H1 (cell line): ENCODE measurements around the gene DCDC1. TPM values are rescaled to one million over a fixed set of nuclear protein-coding genes. Genes with fewer than 3 reads are reported as not detected.

Experiments
- CTCF ChIA-PET: fragments of 300-600 bp; sonication (Branson Sonifier 250); formaldehyde crosslinking; loops from one replicate; lab custom pipeline; 2021; ENCODE audit not compliant: partially characterized antibody; lab: Charles Lee
- POLR2A ChIA-PET: fragments of 300-600 bp; sonication (Branson Sonifier 250); formaldehyde crosslinking; loops from one replicate; lab custom pipeline; 2021; ENCODE audit warnings: inconsistent platforms; ENCODE audit not compliant: partially characterized antibody; lab: Charles Lee
- DNase-seq, 2 experiments: peaks; one replicate each; pipeline versions ENCODE4 v3.0.0 to v3.0.0-alpha.2; 2010 to 2022; ENCODE audit warnings: low spot score in 2 of 2, low read depth in 1 of 2, mixed read lengths in 1 of 2
- FAIRE-seq: peaks from 2 replicates; lab custom pipeline; 2011; peaks lifted over from hg19 to GRCh38; lab: Jason Lieb, UNC
- H2AFZ ChIP-seq: 2 replicates; pipeline ENCODE4 v1.8.1; 2012; ENCODE audit warnings: low read length, inconsistent platforms
- H2AK5ac ChIP-seq: 2 replicates; pipeline ENCODE4 v1.6.1; 2013; ENCODE audit warnings: low read depth, low read length
- H2BK120ac ChIP-seq: replicated peaks from 2 replicates; pipeline ENCODE3; 2013; ENCODE audit warnings: low read depth, low read length, inconsistent platforms
- H2BK12ac ChIP-seq: 2 replicates; pipeline ENCODE4 v1.6.1; 2013; ENCODE audit warnings: low read depth, low read length
- H2BK15ac ChIP-seq: 2 replicates; pipeline ENCODE4 v1.6.1; 2013; ENCODE audit warnings: low read length
- H2BK20ac ChIP-seq: 2 replicates; pipeline ENCODE4 v1.6.1; 2013; ENCODE audit warnings: low read length
- H2BK5ac ChIP-seq: 2 replicates; pipeline ENCODE4 v1.6.1; 2013; ENCODE audit warnings: low read depth, low read length
- H3K14ac ChIP-seq: 2 replicates; pipeline ENCODE4 v1.6.1; 2013; ENCODE audit warnings: inconsistent platforms; ENCODE audit not compliant: insufficient read length
- H3K18ac ChIP-seq: 2 replicates; pipeline ENCODE4 v1.6.1; 2013; ENCODE audit warnings: low read length; ENCODE audit errors: extremely low read depth
- H3K23ac ChIP-seq: 2 replicates; pipeline ENCODE4 v1.6.1; 2013; ENCODE audit warnings: inconsistent platforms; ENCODE audit not compliant: insufficient read length
- H3K23me2 ChIP-seq: 2 replicates; pipeline ENCODE4 v1.6.1; 2013; ENCODE audit warnings: low read depth, low read length
- H3K27ac ChIP-seq: 2 replicates; pipeline ENCODE4 v1.6.1; 2011; ENCODE audit warnings: low read depth, low read length, inconsistent platforms
- H3K27me3 ChIP-seq, 4 experiments: replicated peaks in 1 of 4; 1 replicate in 1 of 4; 2 replicates in 3 of 4; pipeline versions ENCODE4 v1.6.1 to v1.8.1; 2011 to 2013; ENCODE audit warnings: low read length in 3 of 4, mild to moderate bottlenecking in 3 of 4, inconsistent platforms in 2 of 4, mixed read lengths in 2 of 4, moderate library complexity in 1 of 4; ENCODE audit not compliant: control insufficient read depth in 3 of 4, insufficient read depth in 3 of 4; ENCODE audit errors: extremely low read depth in 1 of 4
- H3K36me3 ChIP-seq, 4 experiments: 2 replicates each; pipeline versions ENCODE4 v1.6.1 to v1.8.1; 2011 to 2013; ENCODE audit warnings: mild to moderate bottlenecking in 4 of 4, low read length in 3 of 4, moderate library complexity in 2 of 4, control low read depth in 1 of 4, inconsistent platforms in 1 of 4; ENCODE audit not compliant: insufficient read depth in 4 of 4, control insufficient read depth in 2 of 4
- H3K4ac ChIP-seq: replicated peaks from 2 replicates; pipeline ENCODE3; 2013; ENCODE audit warnings: low read length, low read depth, mixed read lengths, inconsistent platforms; ENCODE audit not compliant: insufficient read length
- H3K4me1 ChIP-seq, 4 experiments: replicated peaks in 1 of 4; 1 replicate in 1 of 4; 2 replicates in 3 of 4; pipeline versions ENCODE4 v1.6.1 to v1.8.1; 2011 to 2013; ENCODE audit warnings: low read length in 3 of 4, inconsistent platforms in 2 of 4, mixed read lengths in 1 of 4; ENCODE audit not compliant: insufficient read depth in 4 of 4, control insufficient read depth in 3 of 4
- H3K4me2 ChIP-seq, 2 experiments: 2 replicates each; pipeline versions ENCODE4 v1.6.1 to v1.8.1; 2011 to 2013; ENCODE audit warnings: low read depth in 2 of 2, low read length in 2 of 2, control low read depth in 1 of 2, inconsistent platforms in 1 of 2, mild to moderate bottlenecking in 1 of 2; ENCODE audit not compliant: insufficient read depth in 1 of 2
- H3K4me3 ChIP-seq, 4 experiments: fragments of 200-600, 300-600 bp in 1 of 4; sonication (generic), shearing (Covaris generic), sonication (Bioruptor Twin) in 1 of 4; 2 replicates each; pipeline versions ENCODE4 v1.5.1 to v1.8.1; 2011 to 2016; ENCODE audit warnings: low read length in 4 of 4, low read depth in 3 of 4, control low read depth in 2 of 4, inconsistent platforms in 2 of 4, mild to moderate bottlenecking in 2 of 4, mixed read lengths in 1 of 4, moderate library complexity in 1 of 4; ENCODE audit not compliant: insufficient read depth in 2 of 4; ENCODE audit errors: extremely low read depth in 1 of 4
- H3K56ac ChIP-seq: replicated peaks from 2 replicates; pipeline ENCODE3; 2013; ENCODE audit warnings: low read depth, mild to moderate bottlenecking, mixed read lengths, low read length, inconsistent platforms; ENCODE audit not compliant: insufficient read length
- H3K79me1 ChIP-seq: 2 replicates; pipeline ENCODE4 v1.6.1; 2013; ENCODE audit warnings: low read depth, low read length, control low read depth
- H3K79me2 ChIP-seq, 2 experiments: 2 replicates each; pipeline versions ENCODE4 v1.6.1 to v1.8.1; 2012 to 2013; ENCODE audit warnings: low read length in 2 of 2, mild to moderate bottlenecking in 2 of 2, inconsistent platforms in 1 of 2; ENCODE audit not compliant: insufficient read depth in 2 of 2, control insufficient read depth in 1 of 2
- H3K9ac ChIP-seq, 4 experiments: replicated peaks in 1 of 4; 1 replicate in 1 of 4; 2 replicates in 3 of 4; pipeline versions ENCODE4 v1.6.1 to v1.8.1; 2011 to 2013; ENCODE audit warnings: low read depth in 3 of 4, low read length in 3 of 4, control low read depth in 2 of 4, mild to moderate bottlenecking in 2 of 4, moderate library complexity in 2 of 4, inconsistent platforms in 1 of 4; ENCODE audit errors: extremely low read depth in 1 of 4
- H3K9me3 ChIP-seq, 2 experiments: 2 replicates each; pipeline versions ENCODE4 v1.6.1 to v1.8.1; 2012 to 2013; ENCODE audit warnings: mild to moderate bottlenecking in 2 of 2, moderate library complexity in 2 of 2, control low read depth in 1 of 2, inconsistent platforms in 1 of 2, low read depth in 1 of 2, low read length in 1 of 2, mixed read lengths in 1 of 2; ENCODE audit not compliant: insufficient read depth in 2 of 2
- H4K20me1 ChIP-seq, 2 experiments: replicated peaks in 1 of 2; 2 replicates each; pipeline versions ENCODE3 to v1.8.1; 2011 to 2013; ENCODE audit warnings: inconsistent platforms in 2 of 2, low read length in 2 of 2, mild to moderate bottlenecking in 1 of 2; ENCODE audit not compliant: insufficient read depth in 2 of 2, control insufficient read depth in 1 of 2
- H4K5ac ChIP-seq: 2 replicates; pipeline ENCODE4 v1.6.1; 2013; ENCODE audit warnings: low read length, low read depth, mixed read lengths, inconsistent platforms; ENCODE audit not compliant: insufficient read length
- H4K8ac ChIP-seq: 2 replicates; pipeline ENCODE4 v1.8.0; 2013; ENCODE audit warnings: mild to moderate bottlenecking, moderate library complexity, low read length, inconsistent platforms; ENCODE audit not compliant: insufficient read depth; ENCODE audit errors: extremely low read depth
- H4K91ac ChIP-seq: replicated peaks from 2 replicates; pipeline ENCODE3; 2013; ENCODE audit warnings: low read length, mixed read lengths, inconsistent platforms; ENCODE audit not compliant: insufficient read length
- ATF2 ChIP-seq: IDR thresholded peaks from 2 replicates; pipeline ENCODE4 v1.6.1; 2012; ENCODE audit warnings: low read length, inconsistent platforms
- BCL11A ChIP-seq, 2 experiments: IDR thresholded peaks; one replicate each; pipeline ENCODE4 v1.6.1; 2011; ENCODE audit warnings: low read depth in 2 of 2, low read length in 2 of 2, mild to moderate bottlenecking in 2 of 2
- CBX8 ChIP-seq: fragments of 300-800, 300-1000 bp; sonication (generic); IDR thresholded peaks from 2 replicates; pipeline ENCODE4 v1.7.1; 2016; ENCODE audit warnings: low read depth, low read length, borderline replicate concordance
- CHD1 ChIP-seq: IDR thresholded peaks from 2 replicates; pipeline ENCODE4 v1.6.1; 2012; ENCODE audit warnings: low read depth, low read length, improper control_type of control experiment
- EZH2 ChIP-seq: fragments of 200-600 bp; sonication (generic); IDR thresholded peaks from 2 replicates; pipeline ENCODE4 v1.7.1; 2012; ENCODE audit warnings: low read depth, mild to moderate bottlenecking, moderate library complexity, low read length, inconsistent platforms; ENCODE audit not compliant: severe bottlenecking
- JUN ChIP-seq: IDR thresholded peaks from 2 replicates; pipeline ENCODE4 v1.6.1; 2011; ENCODE audit warnings: low read depth, mild to moderate bottlenecking, improper control_type of control experiment, low read length
- NANOG ChIP-seq: IDR thresholded peaks from 2 replicates; pipeline ENCODE4 v1.6.1; 2011; ENCODE audit warnings: low read length, low read depth, mild to moderate bottlenecking, inconsistent platforms; ENCODE audit not compliant: insufficient read depth, poor library complexity, severe bottlenecking
- POLR2AphosphoS5 ChIP-seq: IDR thresholded peaks from 2 replicates; pipeline ENCODE4 v1.6.1; 2011; ENCODE audit warnings: low read depth, low read length
- RBBP5 ChIP-seq: IDR thresholded peaks from 2 replicates; pipeline ENCODE4 v1.7.1; 2012; ENCODE audit warnings: low read depth, mild to moderate bottlenecking, inconsistent platforms, low read length, moderate library complexity, borderline replicate concordance
- RFX5 ChIP-seq: IDR thresholded peaks from 2 replicates; pipeline ENCODE4 v1.6.1; 2011; ENCODE audit warnings: low read depth, low read length, improper control_type of control experiment, borderline replicate concordance
- RNF2 ChIP-seq: fragments of 200-900, 300-1000 bp; sonication (generic); IDR thresholded peaks from 2 replicates; pipeline ENCODE4 v1.7.1; 2016; ENCODE audit warnings: borderline replicate concordance, low read depth, mild to moderate bottlenecking, antibody characterized with exemption, low read length; ENCODE audit not compliant: poor library complexity, severe bottlenecking; ENCODE audit errors: missing control alignments
- SRF ChIP-seq: IDR thresholded peaks from 2 replicates; pipeline ENCODE4 v1.6.1; 2011; ENCODE audit warnings: mild to moderate bottlenecking, low read depth, low read length, moderate library complexity
- TAF1 ChIP-seq: IDR thresholded peaks from 2 replicates; pipeline ENCODE4 v1.6.1; 2011; ENCODE audit warnings: mild to moderate bottlenecking, low read depth, low read length
- polyA plus RNA-seq, 7 experiments: library from polyadenylated mRNA; depleted of rRNA in 3 of 7; stranded (reverse) in 5 of 7; unstranded in 2 of 7; fragments of >200 nt in 5 of 7; fragments of 200-250 nt in 2 of 7; gene quantifications; 1 replicate in 5 of 7; 2 replicates in 1 of 7; 4 replicates in 1 of 7; pipeline versions ENCODE4 v1.2.1 to v1.2.3, GENCODE V29; 2011 to 2013; ENCODE audit warnings: missing spikeins in 2 of 7, mixed read lengths in 2 of 7
- total RNA-seq: library from RNA; stranded (reverse); fragmentation: NEBNext Ultra II Directional; extraction: Animal tissue kit (Norgen Biotek cat#: 25700); gene quantifications from 2 replicates; pipeline ENCODE4 v1.2.1, GENCODE V29; 2021

Gene DCDC1
- total and polyA plus RNA-seq, 2 of the 8 experiments (the other 6 are each of a cell fraction or from before 2014, with no cell fraction given) = 0.15 to 0.56 TPM

- no peak overlapping the region for H3K18ac ChIP-seq
- H3K23me2 ChIP-seq = no peaks in the 10 kb centered on the region
- no peaks in the 10 kb centered on the region for H4K20me1 ChIP-seq
- H3K36me3 ChIP-seq = no peaks in the 10 kb centered on the region
- no peak overlapping the region for H2BK12ac ChIP-seq
- no peak overlapping the region for H3K14ac ChIP-seq
- FAIRE-seq (no peak), DNase-seq (no peak)
- no peak overlapping the region for H2BK120ac ChIP-seq
- H2AK5ac ChIP-seq = no peak overlapping the region
- H4K91ac ChIP-seq = no peak overlapping the region
- no peaks in the 10 kb centered on the region for H3K79me1 ChIP-seq
- H2BK5ac ChIP-seq = no peak overlapping the region
- H2BK15ac ChIP-seq = no peak overlapping the region
- no peaks in the 10 kb centered on the region for H3K27me3 ChIP-seq
- H3K23ac ChIP-seq = no peak overlapping the region
- H4K8ac ChIP-seq = no peak overlapping the region
- no peak overlapping the region for H3K9ac ChIP-seq
- H3K9me3 ChIP-seq = no peaks in the 10 kb centered on the region
- H3K27ac ChIP-seq = no peak overlapping the region
- H3K79me2 ChIP-seq = no peaks in the 10 kb centered on the region
- H3K4me1 ChIP-seq = no peaks in the 10 kb centered on the region; a peak in 1 of 7 replicates
- no peak overlapping the region for H3K4ac ChIP-seq
- ChIA-PET CTCF (interaction anchor here (1.8 to 3.1 kb wide), 2 partner anchors 9 to 58 kb away, joined by 4 to 17 read pairs; no protein-coding TSS in a partner anchor), POLR2A (no interaction called here)
- H3K56ac ChIP-seq = no peak overlapping the region
- H2AFZ ChIP-seq = no peak overlapping the region
- H3K4me3 ChIP-seq = no peak overlapping the region
- no peak overlapping the region for H2BK20ac ChIP-seq
- H4K5ac ChIP-seq = no peak overlapping the region
- no peak overlapping the region for H3K4me2 ChIP-seq
- no peak for TF ChIP-seq CHD1
- no peak for TF ChIP-seq ATF2
- TF ChIP-seq POLR2AphosphoS5 = no peak
- TF ChIP-seq RBBP5 = no peak
- no peak for TF ChIP-seq SRF
- no peak for TF ChIP-seq CBX8
- no peak for TF ChIP-seq TAF1
- no peak for TF ChIP-seq NANOG
- TF ChIP-seq RFX5 = no peak
- no peak for TF ChIP-seq JUN
- TF ChIP-seq EZH2 = no peak
- TF ChIP-seq BCL11A (IDR thresholded peaks at IDR 0.05; ENCODE audit: low read depth in 2 of 2, low read length in 2 of 2) = no peak
- no peak for TF ChIP-seq RNF2
Observed at GRCh38 chr11:30987819-30988218, 381.7 kb downstream of the DCDC1 start.
